Measurements from ENCODE around the gene FBP2.
"Not testable (repeated sequence)": the region's sequence is repeated elsewhere in the genome, so short reads cannot be mapped to it uniquely, and the experiment has no call there.

FBP2 gene

GRCh38 chr9:94563548-94563947 lies 30.1 kb downstream of the FBP2 start:
- DNase-seq (ENCODE audit: low read depth), result no peak

GRCh38 chr9:94560237-94560636 lies 33.4 kb downstream of the FBP2 start:
- no peak for DNase-seq (ENCODE audit: low read depth)

GRCh38 chr9:94557376-94557775 lies 36.2 kb downstream of the FBP2 start:
- no peak for DNase-seq (ENCODE audit: low read depth)

GRCh38 chr9:94554439-94555331 lies 38.9 kb downstream of the FBP2 start, which contains the start of gene PCAT7:
Gene PCAT7, plus strand, starts transcription at chr9:94555083.
- DNase-seq (ENCODE audit: low read depth), result peak; percentile 23

GRCh38 chr9:94554078-94554438 lies 39.6 kb downstream of the FBP2 start:
- no peak for DNase-seq (ENCODE audit: low read depth)

- no peak for DNase-seq (ENCODE audit: low read depth)
These were observed 40.3 kb downstream of the FBP2 start for GRCh38 chr9:94553029-94553938.

GRCh38 chr9:94545940-94546339 lies 47.7 kb downstream of the FBP2 start:
- DNase-seq (ENCODE audit: low read depth), result no peak

GRCh38 chr9:94544335-94544734 lies 49.3 kb downstream of the FBP2 start:
- not testable (repeated sequence) for DNase-seq (ENCODE audit: low read depth)

- no peak for DNase-seq (ENCODE audit: low read depth)
These were observed 54.7 kb downstream of the FBP2 start for GRCh38 chr9:94538908-94539307.

- DNase-seq (ENCODE audit: low read depth), result no peak
These were observed 58.7 kb downstream of the FBP2 start for GRCh38 chr9:94534901-94535300.

GRCh38 chr9:94533601-94534000 lies 60.0 kb downstream of the FBP2 start:
- DNase-seq (ENCODE audit: low read depth), result no peak

- no peak for DNase-seq (ENCODE audit: low read depth)
These were observed 60.5 kb downstream of the FBP2 start for GRCh38 chr9:94533155-94533554.

GRCh38 chr9:94528886-94529285 lies 64.7 kb downstream of the FBP2 start:
- DNase-seq (ENCODE audit: low read depth), result no peak

- no peak for DNase-seq (ENCODE audit: low read depth)
These were observed 66.7 kb downstream of the FBP2 start for GRCh38 chr9:94526951-94527350.

GRCh38 chr9:94526271-94526670 lies 67.4 kb downstream of the FBP2 start:
- DNase-seq (ENCODE audit: low read depth), result no peak

GRCh38 chr9:94525396-94526035 lies 68.1 kb downstream of the FBP2 start:
- DNase-seq (ENCODE audit: low read depth), result no peak

- no peak for DNase-seq (ENCODE audit: low read depth)
These were observed 76.4 kb downstream of the FBP2 start for GRCh38 chr9:94517254-94517653.

- DNase-seq (ENCODE audit: low read depth), result no peak
These were observed 78.9 kb downstream of the FBP2 start for GRCh38 chr9:94514722-94515121.

- no peak for DNase-seq (ENCODE audit: low read depth)
These were observed 81.7 kb downstream of the FBP2 start for GRCh38 chr9:94511955-94512265.

GRCh38 chr9:94511134-94511954 lies 82.3 kb downstream of the FBP2 start:
- DNase-seq (ENCODE audit: low read depth), result peak; percentile 12
